HG03280 (cell line): Measurements from ENCODE around the gene TGIF1.
A peak's percentile ranks its signal among the peaks of the same experiment; 100 is the strongest.
"Not testable (repeated sequence)": the region's sequence is repeated elsewhere in the genome, so short reads cannot be mapped to it uniquely, and the experiment has no call there.

Source experiments
- ATAC-seq: cut with Tn5 transposase; IDR thresholded peaks from one replicate; pipeline ENCODE4 v1.9.1; 2021; ENCODE audit warnings: mild to moderate bottlenecking, moderate library complexity; ENCODE audit not compliant: unreplicated experiment

TGIF1 gene

GRCh38 chr18:3455090-3455635, 5.2 kb downstream of the TGIF1 start:
- no peak for ATAC-seq

GRCh38 chr18:3455907-3456685, 6.1 kb downstream of the TGIF1 start:
- no peak for ATAC-seq

GRCh38 chr18:3456686-3457069, 6.7 kb downstream of the TGIF1 start:
- no peak for ATAC-seq

- no peak for ATAC-seq
Measured at GRCh38 chr18:3457261-3457724, 7.3 kb downstream of the TGIF1 start.

- ATAC-seq: no peak
Measured at GRCh38 chr18:3458378-3458777, 8.4 kb downstream of the TGIF1 start.

- no peak for ATAC-seq
Measured at GRCh38 chr18:3458952-3459853, 9.2 kb downstream of the TGIF1 start.

GRCh38 chr18:3460823-3461398, 10.9 kb downstream of the TGIF1 start:
- no peak for ATAC-seq

- no peak for ATAC-seq
Measured at GRCh38 chr18:3461704-3462103, 11.7 kb downstream of the TGIF1 start.

- no peak for ATAC-seq
Measured at GRCh38 chr18:3463051-3463450, 13.1 kb downstream of the TGIF1 start.

GRCh38 chr18:3466045-3466444, 16.1 kb downstream of the TGIF1 start:
- ATAC-seq: no peak

- no peak for ATAC-seq
Measured at GRCh38 chr18:3466872-3467271, 16.9 kb downstream of the TGIF1 start.

GRCh38 chr18:3468066-3468705, 18.2 kb downstream of the TGIF1 start:
- no peak for ATAC-seq

- no peak for ATAC-seq
Measured at GRCh38 chr18:3468833-3469232, 18.9 kb downstream of the TGIF1 start.

GRCh38 chr18:3471141-3471648, 21.2 kb downstream of the TGIF1 start:
- ATAC-seq: no peak

GRCh38 chr18:3472121-3472520, 22.1 kb downstream of the TGIF1 start:
- ATAC-seq: not testable (repeated sequence)

- peak; percentile 64 for ATAC-seq
Measured at GRCh38 chr18:3472681-3473544, 22.9 kb downstream of the TGIF1 start.

- ATAC-seq: no peak
Measured at GRCh38 chr18:3478262-3478978, 28.4 kb downstream of the TGIF1 start.

GRCh38 chr18:3479978-3480509, 30.1 kb downstream of the TGIF1 start:
- no peak for ATAC-seq
